K562 (cell line): Measurements from ENCODE around the gene SYNE2. TPM values are rescaled to one million over a fixed set of nuclear protein-coding genes. Genes with fewer than 3 reads are reported as not detected.

Source experiments
- ATAC-seq: fragments of 200-7000 bp; cut with Tn5 transposase; 3 replicates; pipeline ENCODE4 v1.9.1; 2020; ENCODE audit warnings: moderate library complexity
- BruUV-seq: library from RNA; stranded (reverse); fragments of 400-500 nt; replicated peaks from 2 replicates; lab custom pipeline; 2021; lab: Mats Ljungman, UMichigan
- CTCF ChIA-PET: fragments of 300-600 bp; formaldehyde crosslinking; extraction: SDS; loops from one replicate; lab custom pipeline; 2021; ENCODE audit warnings: low intra/inter-chr PET ratio; lab: Yijun Ruan, JAX
- POLR2A ChIA-PET: fragments of 300-600, 350-650 bp; sonication (Branson Sonifier 250); formaldehyde crosslinking; extraction: SDS; loops from one replicate; lab custom pipeline; 2021; ENCODE audit warnings: antibody characterized with exemption, inconsistent platforms; lab: Yijun Ruan, JAX
- DNase-seq, 4 experiments: peaks; one replicate each; pipeline versions ENCODE4 v3.0.0 to v3.0.0-alpha.2; 2011 to 2018; ENCODE audit warnings: low spot score in 3 of 4, mixed read lengths in 3 of 4; ENCODE audit errors: extremely low read depth in 1 of 4
- FAIRE-seq: peaks from 2 replicates; lab custom pipeline; 2011; peaks lifted over from hg19 to GRCh38; lab: Jason Lieb, UNC
- H2AFZ ChIP-seq: 2 replicates; pipeline ENCODE4 v1.6.0; 2011; ENCODE audit warnings: low read depth, low read length, control low read depth, inconsistent platforms
- H3K27ac ChIP-seq: fragments of 200-600 bp; 3 replicates; pipeline ENCODE4 v1.8.0; 2011; ENCODE audit warnings: low read depth, mild to moderate bottlenecking, control low read depth, inconsistent platforms, low read length, moderate library complexity, mixed read lengths; ENCODE audit errors: extremely low read depth
- H3K27me3 ChIP-seq, 2 experiments: fragments of 300-600 bp in 1 of 2; 2 replicates in 1 of 2; 3 replicates in 1 of 2; pipeline versions ENCODE4 v1.6.0 to v1.8.0; 2011; ENCODE audit warnings: inconsistent platforms in 2 of 2, low read length in 2 of 2, mild to moderate bottlenecking in 1 of 2, mixed read lengths in 1 of 2, moderate library complexity in 1 of 2; ENCODE audit not compliant: control insufficient read depth in 2 of 2, insufficient read depth in 2 of 2
- H3K36me3 ChIP-seq: fragments of 300-600 bp; 3 replicates; pipeline ENCODE4 v1.8.0; 2011; ENCODE audit warnings: mild to moderate bottlenecking, low read length, inconsistent platforms; ENCODE audit not compliant: control insufficient read depth, insufficient read depth
- H3K4me1 ChIP-seq, 2 experiments: fragments of 200-600 bp in 1 of 2; replicated peaks in 1 of 2; 2 replicates in 1 of 2; 3 replicates in 1 of 2; pipeline versions ENCODE4 v1.5.1 to v1.8.0; 2011; ENCODE audit warnings: inconsistent platforms in 2 of 2, low read length in 2 of 2, mild to moderate bottlenecking in 1 of 2, mixed read lengths in 1 of 2, moderate library complexity in 1 of 2; ENCODE audit not compliant: control insufficient read depth in 2 of 2, insufficient read depth in 2 of 2
- H3K4me2 ChIP-seq: 2 replicates; pipeline ENCODE4 v1.6.1; 2011; ENCODE audit warnings: low read length, control low read depth, inconsistent platforms, mixed read lengths; ENCODE audit not compliant: insufficient read depth
- H3K4me3 ChIP-seq: fragments of 200-600 bp; sonication (generic), shearing (Covaris generic); 2 replicates; pipeline ENCODE4 v1.5.1; 2016; ENCODE audit warnings: control low read depth, inconsistent platforms
- H3K79me2 ChIP-seq: fragments of 200-600 bp; 3 replicates; pipeline ENCODE4 v1.8.0; 2011; ENCODE audit warnings: low read length, inconsistent platforms; ENCODE audit not compliant: control insufficient read depth, insufficient read depth
- H3K9ac ChIP-seq, 2 experiments: 2 replicates each; pipeline versions ENCODE4 v1.6.0 to v1.6.1; 2011; ENCODE audit warnings: low read depth in 2 of 2, low read length in 2 of 2, control low read depth in 1 of 2, inconsistent platforms in 1 of 2, mild to moderate bottlenecking in 1 of 2, mixed read lengths in 1 of 2; ENCODE audit not compliant: insufficient read depth in 1 of 2
- H3K9me1 ChIP-seq: one replicate; pipeline ENCODE4 v1.6.0; 2011; ENCODE audit warnings: inconsistent platforms, mild to moderate bottlenecking, low read length, moderate library complexity; ENCODE audit not compliant: control insufficient read depth, insufficient read depth
- H3K9me3 ChIP-seq: replicated peaks from 2 replicates; pipeline ENCODE4 v1.5.1; 2011; ENCODE audit warnings: low read depth, low read length, inconsistent platforms; ENCODE audit not compliant: control insufficient read depth, insufficient read depth
- H4K20me1 ChIP-seq: replicated peaks from 2 replicates; pipeline ENCODE4 v1.6.1; 2011; ENCODE audit warnings: low read length, inconsistent platforms, mixed read lengths; ENCODE audit not compliant: control insufficient read depth, insufficient read depth
- CBX1 ChIP-seq: sonication (generic); IDR thresholded peaks from 2 replicates; pipeline ENCODE4 v1.6.1; 2016; ENCODE audit warnings: antibody characterized with exemption, low read depth, mild to moderate bottlenecking
- CCNT2 ChIP-seq: IDR thresholded peaks from 2 replicates; pipeline ENCODE4 v1.6.1; 2011; ENCODE audit warnings: borderline replicate concordance, low read depth, mild to moderate bottlenecking, moderate library complexity, mixed read lengths, low read length; ENCODE audit not compliant: insufficient read length; ENCODE audit errors: extremely low read depth
- MIER1 ChIP-seq: fragments of 450-650 bp; IDR thresholded peaks from 2 replicates; pipeline ENCODE4 v1.6.1; 2016; ENCODE audit warnings: antibody characterized with exemption, mild to moderate bottlenecking, low read depth
- WHSC1 ChIP-seq: IDR thresholded peaks from one replicate; pipeline ENCODE4 v1.6.1; 2012; ENCODE audit warnings: low read length, control low read depth, inconsistent platforms
- ZNF324 ChIP-seq: fragments of 250-450 bp; sonication (Bioruptor Pico); IDR thresholded peaks from 2 replicates; pipeline ENCODE4 v1.4.0; 2020; ENCODE audit warnings: mild to moderate bottlenecking
- ZNF589 ChIP-seq: fragments of 200-800 bp; sonication (Bioruptor generic); IDR thresholded peaks from 2 replicates; pipeline ENCODE4 v1.6.1; 2016; ENCODE audit warnings: low read depth, missing genetic modification characterization, missing compliant biosample characterization
- ZNF830 ChIP-seq: fragments of 250-450 bp; sonication (Bioruptor Pico); IDR thresholded peaks from 2 replicates; pipeline ENCODE4 v1.5.0; 2021; ENCODE audit warnings: mild to moderate bottlenecking
- WGBS: fragments of 100-300 bp; shearing (Covaris generic); methylation state at CpG from one replicate; pipeline ENCODE4 v1.1.6; 2016; ENCODE audit warnings: low coverage, mixed read lengths; ENCODE audit not compliant: insufficient coverage; ENCODE audit errors: missing lambda C conversion rate; 5-methylcytosine and 5-hydroxymethylcytosine counted together
- in situ Hi-C: fragments of 300-500 bp; cut with MboI; formaldehyde crosslinking; loops from 4 replicates; pipeline ENCODE4 v1.15.0; 2018; ENCODE audit warnings: inconsistent platforms, mixed read lengths
- intact Hi-C: fragments of 100-400 bp; cut with micrococcal nuclease; formaldehyde crosslinking; loops from 2 replicates; pipeline ENCODE4 v1.14.2; 2022
- polyA plus RNA-seq, 8 experiments: library from polyadenylated mRNA; depleted of rRNA in 4 of 8; stranded (reverse) in 5 of 8; unstranded in 3 of 8; fragments of >200 nt; fragmentation: Nextera tagmentation in 2 of 8; fragmentation: Illumina TruSeq in 1 of 8; extraction: Ambion mirVana in 2 of 8; extraction: Trizol in 1 of 8; gene quantifications; 2 replicates each; pipeline versions ENCODE4 v1.2.1 to v1.2.3, GENCODE V29; 2011 to 2014; ENCODE audit warnings: inconsistent platforms in 1 of 8, missing spikeins in 1 of 8
- total RNA-seq, 7 experiments: library from RNA; depleted of rRNA in 6 of 7; stranded (reverse); fragments of >200 nt in 6 of 7; fragmentation: Illumina TruSeq in 2 of 7; extraction: Trizol in 2 of 7; gene quantifications; 2 replicates each; pipeline versions ENCODE4 v1.2.1 to v1.2.3, GENCODE V29; 2011 to 2021; ENCODE audit warnings: low replicate concordance in 1 of 7
- TF ChIP-seq, protein P1 (sequence below): fragments of 450-650 bp; IDR thresholded peaks from 2 replicates; pipeline ENCODE4 v1.6.1; 2016; ENCODE audit warnings: missing biosample characterization, missing genetic modification characterization
- TF ChIP-seq, protein P2 (sequence below): fragments of 450-650 bp; IDR thresholded peaks from 2 replicates; pipeline ENCODE4 v1.6.1; 2018; ENCODE audit warnings: mild to moderate bottlenecking, low read depth; ENCODE audit not compliant: partially characterized antibody

Gene SYNE2
- total and polyA plus RNA-seq, 9 of the 15 experiments (the other 6 are each of a cell fraction or from before 2014, with no cell fraction given): 0.06 to 0.53 (median 0.11) TPM

DNA sequence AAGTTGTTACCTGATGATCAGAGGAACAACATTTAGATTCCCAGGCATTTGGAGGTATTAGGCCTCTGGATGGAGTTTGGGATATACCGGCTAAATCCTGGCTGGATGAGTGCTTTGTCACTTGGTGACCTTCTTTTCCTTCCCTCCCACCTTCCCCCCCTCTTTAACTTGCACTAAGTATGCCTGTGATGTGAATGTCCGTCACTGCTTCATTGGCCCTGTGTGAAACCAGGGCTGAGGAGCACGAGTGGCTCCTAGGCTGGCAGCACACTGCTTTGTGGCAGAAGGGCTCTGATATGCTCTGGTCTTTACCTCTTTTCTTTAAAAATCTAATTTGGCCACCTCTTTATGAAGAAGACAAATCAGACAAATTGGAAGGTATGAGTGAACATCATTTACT, 345.7 kb downstream of the SYNE2 start:
- 52% methylated on average over 3 of the region's 3 CpGs for WGBS
- H3K27ac ChIP-seq: no peak overlapping the region
- H4K20me1 ChIP-seq: no peaks in the 10 kb centered on the region
- POLR2A ChIA-PET: interaction anchor here (0.6 to 1.6 kb wide), 4 partner anchors 10 to 345 kb away, joined by 3 to 4 read pairs (median 4); no protein-coding TSS in a partner anchor
- in situ Hi-C loops: no loop called here
- H3K36me3 ChIP-seq: no peaks in the 10 kb centered on the region
- CTCF ChIA-PET: no interaction called here
- no TSS peak for BruUV-seq
- H3K9me1 ChIP-seq: no peaks in the 10 kb centered on the region
- no peak overlapping the region for H3K4me2 ChIP-seq
- H3K4me1 ChIP-seq: peaks cover 5 to 22% of the 10 kb centered on the region in 2 experiments; a peak in 4 of 5 replicates
- H3K79me2 ChIP-seq: no peaks in the 10 kb centered on the region
- ATAC-seq (no peak), DNase-seq (no peak), FAIRE-seq (no peak)
- no peaks in the 10 kb centered on the region for H3K9me3 ChIP-seq
- TF ChIP-seq CBX1: no peak
- TF ChIP-seq, protein P1, sequence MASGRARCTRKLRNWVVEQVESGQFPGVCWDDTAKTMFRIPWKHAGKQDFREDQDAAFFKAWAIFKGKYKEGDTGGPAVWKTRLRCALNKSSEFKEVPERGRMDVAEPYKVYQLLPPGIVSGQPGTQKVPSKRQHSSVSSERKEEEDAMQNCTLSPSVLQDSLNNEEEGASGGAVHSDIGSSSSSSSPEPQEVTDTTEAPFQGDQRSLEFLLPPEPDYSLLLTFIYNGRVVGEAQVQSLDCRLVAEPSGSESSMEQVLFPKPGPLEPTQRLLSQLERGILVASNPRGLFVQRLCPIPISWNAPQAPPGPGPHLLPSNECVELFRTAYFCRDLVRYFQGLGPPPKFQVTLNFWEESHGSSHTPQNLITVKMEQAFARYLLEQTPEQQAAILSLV: no peak
- TF ChIP-seq ZNF589 (CRISPR knock-in tag): no peak
- no peak for TF ChIP-seq MIER1
- TF ChIP-seq ZNF830 (CRISPR knock-in tag): no peak
- TF ChIP-seq WHSC1: no peak
- TF ChIP-seq, protein P2, sequence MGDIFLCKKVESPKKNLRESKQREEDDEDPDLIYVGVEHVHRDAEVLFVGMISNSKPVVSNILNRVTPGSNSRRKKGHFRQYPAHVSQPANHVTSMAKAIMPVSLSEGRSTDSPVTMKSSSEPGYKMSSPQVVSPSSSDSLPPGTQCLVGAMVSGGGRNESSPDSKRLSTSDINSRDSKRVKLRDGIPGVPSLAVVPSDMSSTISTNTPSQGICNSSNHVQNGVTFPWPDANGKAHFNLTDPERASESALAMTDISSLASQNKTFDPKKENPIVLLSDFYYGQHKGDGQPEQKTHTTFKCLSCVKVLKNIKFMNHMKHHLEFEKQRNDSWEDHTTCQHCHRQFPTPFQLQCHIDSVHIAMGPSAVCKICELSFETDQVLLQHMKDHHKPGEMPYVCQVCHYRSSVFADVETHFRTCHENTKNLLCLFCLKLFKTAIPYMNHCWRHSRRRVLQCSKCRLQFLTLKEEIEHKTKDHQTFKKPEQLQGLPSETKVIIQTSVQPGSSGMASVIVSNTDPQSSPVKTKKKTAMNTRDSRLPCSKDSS: no peak
- TF ChIP-seq ZNF324 (CRISPR knock-in tag): no peak
- TF ChIP-seq CCNT2: no peak
- no peaks in the 10 kb centered on the region for H3K27me3 ChIP-seq
- no peak overlapping the region for H3K4me3 ChIP-seq
- H2AFZ ChIP-seq: no peak overlapping the region
- H3K9ac ChIP-seq: no peak overlapping the region
- intact Hi-C loops: no loop called here
